GM12865 (cell line): Measurements from ENCODE around the gene GALE.

Experiments used
- DNase-seq: peaks from one replicate; pipeline ENCODE4 v3.0.0; 2010; ENCODE audit warnings: low read depth
- H3K4me3 ChIP-seq: 2 replicates; pipeline ENCODE4 v1.5.1; 2011; ENCODE audit warnings: mild to moderate bottlenecking, low read depth, low read length, control low read depth
- CTCF ChIP-seq: IDR thresholded peaks from 2 replicates; pipeline ENCODE4 v1.5.1; 2011; ENCODE audit warnings: low read length, control low read depth, low read depth, inconsistent platforms; ENCODE audit not compliant: insufficient read depth; ENCODE audit errors: missing control alignments

The GALE gene

GRCh38 chr1:23757812-23758211 is 42.7 kb downstream of the GALE start:
- DNase-seq = no peak
- H3K4me3 ChIP-seq = no peak overlapping the region
- TF ChIP-seq CTCF = no peak

- no peak for TF ChIP-seq CTCF
- DNase-seq = no peak
- H3K4me3 ChIP-seq = no peak overlapping the region
Measured at GRCh38 chr1:23756676-23757075, 43.9 kb downstream of the GALE start.

- DNase-seq = no peak
- no peak overlapping the region for H3K4me3 ChIP-seq
- no peak for TF ChIP-seq CTCF
Measured at GRCh38 chr1:23752909-23753308, 47.6 kb downstream of the GALE start.

- H3K4me3 ChIP-seq = no peak overlapping the region
- no peak for TF ChIP-seq CTCF
Measured at GRCh38 chr1:23751815-23752200, 48.7 kb downstream of the GALE start.

GRCh38 chr1:23751050-23751814 is 49.3 kb downstream of the GALE start:
- H3K4me3 ChIP-seq = no peak overlapping the region
- peak; percentile 81 for DNase-seq
- TF ChIP-seq CTCF = peak; percentile 82

More at GRCh38 chr1:23751815-23752200, 48.7 kb downstream of the GALE start:
- no peak for DNase-seq

GRCh38 chr1:23748016-23748415 is 52.5 kb downstream of the GALE start:
- H3K4me3 ChIP-seq = no peak overlapping the region
- no peak for DNase-seq
- no peak for TF ChIP-seq CTCF
